ENCODE data around the gene MUC20. TPM values are rescaled to one million over a fixed set of nuclear protein-coding genes. Genes with fewer than 3 reads are reported as not detected.
A peak's percentile ranks its signal among the peaks of the same experiment; 100 is the strongest.

The MUC20 gene
- polyA plus RNA-seq, 1 donor (not counting 4 experiments of a cell fraction or from before 2014, with no cell fraction given) = 0.21 TPM

- Histone ChIP-seq H3K9me3 (ENCODE audit: control insufficient read depth, low read depth, low read length) (no peaks in the 10 kb centered on the region), H3K27me3 (ENCODE audit: control insufficient read depth, extremely low read depth, insufficient read depth, low read length) (peaks cover 30% of the 10 kb centered on the region), H3K36me3 (ENCODE audit: control insufficient read depth in 2 of 2, extremely low read depth in 1 of 2, insufficient read depth in 2 of 2, low read length in 2 of 2) (no peaks in the 10 kb centered on the region), H3K9ac (ENCODE audit: control insufficient read depth, extremely low read depth, insufficient read depth, low read length) (no peak overlapping the region), H3K4me1 (ENCODE audit: control insufficient read depth, extremely low read depth, insufficient read depth, low read length) (no peaks in the 10 kb centered on the region), H2AFZ (ENCODE audit: control insufficient read depth, low read length) (no peak overlapping the region), H3K4me2 (ENCODE audit: control insufficient read depth, extremely low read depth, insufficient read depth, low read depth, low read length) (no peak overlapping the region), H3K27ac (ENCODE audit: control insufficient read depth, insufficient read depth, low read length) (no peak overlapping the region), H4K20me1 (ENCODE audit: control insufficient read depth, extremely low read depth, insufficient read depth, low read length) (no peaks in the 10 kb centered on the region), H3K9me1 (ENCODE audit: control insufficient read depth, extremely low read depth, insufficient read depth, low read length) (no peaks in the 10 kb centered on the region), H3K4me3 (ENCODE audit: control insufficient read depth in 2 of 3, extremely low read depth in 1 of 3, insufficient read depth in 2 of 3, low read depth in 1 of 3, low read length in 3 of 3) (no peak overlapping the region), H3K79me2 (ENCODE audit: control insufficient read depth, insufficient read depth, low read length) (no peaks in the 10 kb centered on the region)
- FAIRE-seq = no peak
- TF ChIP-seq, protein P1, sequence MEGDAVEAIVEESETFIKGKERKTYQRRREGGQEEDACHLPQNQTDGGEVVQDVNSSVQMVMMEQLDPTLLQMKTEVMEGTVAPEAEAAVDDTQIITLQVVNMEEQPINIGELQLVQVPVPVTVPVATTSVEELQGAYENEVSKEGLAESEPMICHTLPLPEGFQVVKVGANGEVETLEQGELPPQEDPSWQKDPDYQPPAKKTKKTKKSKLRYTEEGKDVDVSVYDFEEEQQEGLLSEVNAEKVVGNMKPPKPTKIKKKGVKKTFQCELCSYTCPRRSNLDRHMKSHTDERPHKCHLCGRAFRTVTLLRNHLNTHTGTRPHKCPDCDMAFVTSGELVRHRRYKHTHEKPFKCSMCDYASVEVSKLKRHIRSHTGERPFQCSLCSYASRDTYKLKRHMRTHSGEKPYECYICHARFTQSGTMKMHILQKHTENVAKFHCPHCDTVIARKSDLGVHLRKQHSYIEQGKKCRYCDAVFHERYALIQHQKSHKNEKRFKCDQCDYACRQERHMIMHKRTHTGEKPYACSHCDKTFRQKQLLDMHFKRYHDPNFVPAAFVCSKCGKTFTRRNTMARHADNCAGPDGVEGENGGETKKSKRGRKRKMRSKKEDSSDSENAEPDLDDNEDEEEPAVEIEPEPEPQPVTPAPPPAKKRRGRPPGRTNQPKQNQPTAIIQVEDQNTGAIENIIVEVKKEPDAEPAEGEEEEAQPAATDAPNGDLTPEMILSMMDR (optimal IDR thresholded peaks at IDR 0.05 in 1 of 3, IDR thresholded peaks at IDR 0.05 in 1 of 3, conservative IDR thresholded peaks at IDR 0.05 in 1 of 3; ENCODE audit: extremely low read depth in 1 of 3, insufficient read depth in 2 of 3, low read length in 3 of 3) = no peak
- peak; percentile 24 for TF ChIP-seq EZH2 (IDR thresholded peaks at IDR 0.05; ENCODE audit: low read length)
- dilution Hi-C loops (cut with MboI; ENCODE audit: extremely low pct_ligation_motif_present, low sequenced_read_pairs) = no loop called here
- DNase-seq (ENCODE audit: low read depth, low spot score) = no peak
Measured at GRCh38 chr3:195762611-195763010, 41.8 kb downstream of the MUC20 start.

DNA sequence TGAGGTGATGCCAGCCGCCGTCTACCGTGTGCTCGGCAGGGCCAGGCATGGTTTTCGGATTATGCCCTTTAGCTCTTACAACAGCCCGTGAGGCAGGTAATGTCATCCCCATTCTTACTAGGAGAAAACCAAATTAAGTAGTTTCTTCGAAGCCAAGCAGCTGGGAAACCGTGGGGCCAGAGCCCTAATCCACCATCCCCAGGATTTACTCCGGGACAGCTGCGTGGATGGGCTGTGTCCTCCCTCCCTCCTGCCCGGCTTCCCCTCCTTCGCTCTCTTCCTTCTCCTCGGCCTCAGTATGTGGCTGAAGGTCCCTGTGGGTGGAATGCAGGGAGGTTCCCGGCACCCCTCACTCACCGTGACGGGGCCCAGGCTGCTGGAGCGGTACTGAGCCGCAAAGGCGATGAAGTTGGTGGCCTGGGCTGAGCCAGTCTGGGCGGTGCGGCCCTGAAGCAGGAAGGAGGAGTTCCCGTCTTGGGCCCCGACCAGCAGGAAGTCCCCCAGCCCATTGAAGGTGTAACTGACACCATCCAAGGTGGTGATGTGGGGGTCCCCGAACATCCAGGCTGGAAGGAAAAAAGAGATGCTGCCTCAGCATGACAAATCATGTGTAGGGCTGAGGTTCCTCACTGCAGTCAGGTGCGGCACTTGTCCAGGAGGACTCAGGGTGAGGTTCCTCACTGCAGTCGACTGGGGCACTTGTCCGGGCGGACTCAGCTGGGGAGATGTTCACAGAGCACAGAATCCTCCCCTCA lies 42.5 kb downstream of the MUC20 start:
- no peak overlapping the region for H2AFZ ChIP-seq (ENCODE audit: control insufficient read depth, low read length)
- H3K9me1 ChIP-seq (ENCODE audit: control insufficient read depth, extremely low read depth, insufficient read depth, low read length) = no peaks in the 10 kb centered on the region
- dilution Hi-C loops (cut with MboI; ENCODE audit: extremely low pct_ligation_motif_present, low sequenced_read_pairs) = no loop called here
- H3K9me3 ChIP-seq (ENCODE audit: control insufficient read depth, low read depth, low read length) = no peaks in the 10 kb centered on the region
- no peak for DNase-seq (ENCODE audit: low read depth, low spot score)
- no peak overlapping the region for H3K4me3 ChIP-seq (ENCODE audit: control insufficient read depth in 2 of 3, extremely low read depth in 1 of 3, insufficient read depth in 2 of 3, low read depth in 1 of 3, low read length in 3 of 3)
- H3K27ac ChIP-seq (ENCODE audit: control insufficient read depth, insufficient read depth, low read length) = no peak overlapping the region
- peaks cover 26% of the 10 kb centered on the region for H3K27me3 ChIP-seq (ENCODE audit: control insufficient read depth, extremely low read depth, insufficient read depth, low read length)
- H3K79me2 ChIP-seq (ENCODE audit: control insufficient read depth, insufficient read depth, low read length) = no peaks in the 10 kb centered on the region
- no peak overlapping the region for H3K9ac ChIP-seq (ENCODE audit: control insufficient read depth, extremely low read depth, insufficient read depth, low read length)
- no peak for FAIRE-seq
- TF ChIP-seq, protein P1 (optimal IDR thresholded peaks at IDR 0.05 in 1 of 3, IDR thresholded peaks at IDR 0.05 in 1 of 3, conservative IDR thresholded peaks at IDR 0.05 in 1 of 3; ENCODE audit: extremely low read depth in 1 of 3, insufficient read depth in 2 of 3, low read length in 3 of 3) = no peak
- TF ChIP-seq EZH2 (IDR thresholded peaks at IDR 0.05; ENCODE audit: low read length) = peak; percentile 10
- H4K20me1 ChIP-seq (ENCODE audit: control insufficient read depth, extremely low read depth, insufficient read depth, low read length) = no peaks in the 10 kb centered on the region
- no peaks in the 10 kb centered on the region for H3K4me1 ChIP-seq (ENCODE audit: control insufficient read depth, extremely low read depth, insufficient read depth, low read length)
- H3K4me2 ChIP-seq (ENCODE audit: control insufficient read depth, extremely low read depth, insufficient read depth, low read depth, low read length) = no peak overlapping the region
- H3K36me3 ChIP-seq (ENCODE audit: control insufficient read depth in 2 of 2, extremely low read depth in 1 of 2, insufficient read depth in 2 of 2, low read length in 2 of 2) = no peaks in the 10 kb centered on the region

All from keratinocyte (primary cell).